Colon (tissue), 2 donors: ENCODE results near the gene NUAK2.
"Not testable (repeated sequence)": the region's sequence is repeated elsewhere in the genome, so short reads cannot be mapped to it uniquely, and the experiment has no call there.

Experiments used
- FAIRE-seq: peaks from 2 replicates; lab custom pipeline; 2012; peaks lifted over from hg19 to GRCh38; lab: Jason Lieb, UNC
- donor health status: control.
- donor health status: control.

NUAK2 gene

DNA sequence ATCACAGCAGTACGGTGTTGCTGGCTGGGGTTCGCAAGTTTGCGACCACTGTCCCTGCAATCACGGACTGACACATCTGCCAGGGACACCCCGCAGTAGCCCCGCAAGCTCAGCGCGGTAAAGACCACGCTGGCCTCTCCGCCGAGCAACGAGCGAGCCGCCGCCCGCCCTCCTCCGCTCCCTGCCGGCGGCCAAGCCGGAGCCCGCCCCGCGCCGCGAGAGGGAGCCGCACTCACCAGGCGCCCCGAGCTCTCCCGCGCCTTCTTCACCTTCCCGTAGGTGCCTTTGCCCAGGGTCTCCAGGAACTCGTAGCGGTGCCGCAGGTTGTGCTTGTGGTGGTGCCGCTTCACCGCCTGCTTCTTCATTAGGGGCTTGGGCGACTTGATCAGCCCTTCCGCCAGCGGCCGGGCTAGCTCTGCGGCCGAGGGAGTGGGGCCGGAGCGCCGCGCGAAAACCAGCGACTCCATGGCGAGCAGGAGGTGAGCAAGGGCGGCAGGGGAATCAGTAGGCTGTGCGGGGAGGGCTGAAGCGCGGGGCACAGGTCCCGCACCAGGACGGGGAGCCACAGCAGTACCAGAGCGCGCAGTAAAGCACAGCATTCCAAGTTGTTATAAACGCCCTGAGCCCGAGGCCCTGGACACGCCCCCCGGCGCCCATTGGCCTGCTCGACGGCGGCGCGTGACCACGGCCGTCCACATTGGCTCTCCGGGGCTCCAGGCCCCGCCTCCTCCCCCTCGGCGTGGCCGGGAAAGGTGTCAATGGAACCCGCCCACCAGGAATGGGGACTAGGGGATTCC lies at the start of gene NUAK2:
TSS of gene NUAK2 (minus strand) at position 584 of the 797 bp plus-strand sequence. CDS start at position 467, 117 bp downstream.
- no peak for FAIRE-seq

DNA sequence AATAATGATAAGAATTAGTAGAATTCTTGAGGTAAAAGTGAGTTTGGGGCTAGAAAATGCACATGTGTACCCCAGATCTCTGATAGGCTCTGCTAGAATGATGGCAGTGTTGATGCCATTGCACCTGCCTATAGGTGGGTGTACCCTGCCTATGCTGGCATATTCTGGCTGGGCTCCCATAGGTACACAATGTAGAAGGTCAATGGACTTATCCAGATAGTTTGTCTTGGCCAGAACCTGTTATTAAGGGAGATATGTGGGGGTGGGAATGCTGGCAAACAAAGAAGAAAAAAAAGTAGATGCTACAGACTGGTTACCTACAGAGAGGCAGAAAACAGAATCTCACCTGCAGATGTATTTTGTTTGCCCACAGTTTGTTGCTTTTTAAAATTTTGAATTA lies 49.2 kb upstream of the NUAK2 start:
- FAIRE-seq: no peak

DNA sequence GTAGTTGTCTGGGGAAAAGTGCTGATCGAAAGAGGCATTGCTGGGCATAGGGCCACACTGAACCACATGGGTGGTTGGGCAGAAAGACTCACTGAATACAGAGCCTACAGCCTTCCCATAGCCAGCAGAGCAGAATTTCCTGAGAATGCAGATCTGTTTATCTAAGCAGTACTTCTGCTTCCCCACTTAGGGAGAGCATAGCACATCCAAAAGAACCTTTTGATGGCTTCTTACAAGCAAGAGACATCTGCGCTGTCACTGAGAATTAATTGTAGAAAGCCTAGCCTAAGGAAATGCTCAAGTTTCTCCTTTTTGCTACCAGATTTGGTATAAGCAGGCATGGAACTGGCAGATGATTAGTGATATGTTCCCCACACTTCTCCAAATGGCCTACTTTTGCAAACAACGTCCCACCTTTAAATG lies 48.2 kb upstream of the NUAK2 start:
- FAIRE-seq: no peak

DNA sequence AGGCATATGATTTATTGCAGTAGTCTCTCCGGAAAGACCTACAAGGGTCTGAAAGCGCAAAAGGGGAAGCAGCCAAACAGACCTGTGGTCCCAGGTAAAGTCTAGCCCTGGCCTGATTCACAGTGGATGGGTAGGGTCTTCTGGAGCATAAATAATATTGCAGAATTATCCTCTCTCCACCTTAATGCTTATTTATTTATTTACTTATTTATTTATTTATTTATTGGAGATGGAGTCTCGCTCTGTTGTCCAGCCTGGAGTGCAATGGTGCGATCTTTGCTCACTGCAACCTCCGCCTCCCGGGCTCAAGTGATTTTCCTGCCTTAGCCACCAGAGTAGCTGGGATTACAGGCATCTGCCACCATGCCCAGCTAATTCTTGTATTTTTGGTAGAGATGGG lies 46.9 kb upstream of the NUAK2 start:
- FAIRE-seq: no peak

DNA sequence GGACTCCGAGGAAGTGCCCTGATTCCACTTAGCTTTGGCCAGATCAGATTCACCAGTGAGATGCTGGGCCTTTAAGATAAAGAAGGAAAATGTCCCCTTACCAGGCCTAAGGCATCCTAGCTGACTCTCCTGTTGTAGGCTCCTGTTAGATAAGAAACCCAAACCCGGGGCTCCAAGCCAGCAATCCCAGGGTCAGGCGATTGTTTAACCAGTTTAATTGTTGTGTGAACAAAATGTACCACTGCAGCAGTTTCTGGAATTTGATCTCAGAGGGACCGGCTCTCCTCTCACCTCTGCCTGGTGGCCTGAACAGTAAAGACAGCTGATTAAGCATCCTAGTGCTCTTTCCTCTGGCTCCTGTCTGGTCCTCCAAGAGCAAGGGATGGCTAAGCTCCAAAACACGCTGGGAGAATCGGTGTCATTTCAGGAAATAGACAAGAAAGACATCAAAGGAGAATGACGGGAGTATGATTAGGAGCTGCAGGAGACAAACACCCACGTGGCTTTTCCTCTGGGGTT lies 44.5 kb upstream of the NUAK2 start:
- FAIRE-seq: no peak

DNA sequence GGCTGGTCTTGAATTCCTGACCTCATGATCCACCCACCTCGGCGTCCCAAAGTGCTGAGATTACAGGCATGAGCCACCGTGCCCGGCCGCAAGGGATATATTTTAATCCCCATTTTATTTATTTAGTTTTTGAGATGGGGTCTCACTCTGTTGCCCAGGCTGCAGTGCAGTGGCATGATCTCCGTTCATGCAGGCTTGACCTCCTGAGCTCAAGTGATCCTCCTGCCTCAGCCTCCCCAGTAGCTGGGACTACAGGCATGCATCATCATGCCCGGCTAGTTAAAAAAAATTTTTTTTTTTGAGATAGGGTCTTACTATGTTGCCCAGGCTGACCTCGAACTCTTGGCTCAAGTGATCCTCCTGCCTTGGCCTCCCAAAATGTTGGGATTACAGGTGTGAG lies 43.5 kb upstream of the NUAK2 start:
- FAIRE-seq: not testable (repeated sequence)

DNA sequence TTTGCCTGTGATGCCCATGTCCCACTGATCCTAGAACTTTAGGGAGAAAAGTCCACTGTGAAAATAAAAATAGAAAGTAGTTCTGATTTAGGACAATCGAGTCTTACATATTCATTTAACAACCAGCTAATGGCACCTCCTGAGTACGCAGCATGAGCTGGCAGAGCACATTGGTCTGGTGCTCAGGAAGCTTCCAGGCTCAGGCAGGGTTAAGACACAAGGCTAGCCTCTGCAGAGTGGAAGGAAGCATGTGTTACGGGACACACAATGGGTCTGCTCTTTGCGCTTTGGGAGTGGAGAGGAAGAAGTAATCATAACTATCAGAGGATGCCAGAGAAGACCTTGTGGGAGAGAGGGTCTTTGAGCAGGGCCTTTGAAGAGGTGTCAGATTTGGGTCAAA lies 39.3 kb upstream of the NUAK2 start:
- no peak for FAIRE-seq

DNA sequence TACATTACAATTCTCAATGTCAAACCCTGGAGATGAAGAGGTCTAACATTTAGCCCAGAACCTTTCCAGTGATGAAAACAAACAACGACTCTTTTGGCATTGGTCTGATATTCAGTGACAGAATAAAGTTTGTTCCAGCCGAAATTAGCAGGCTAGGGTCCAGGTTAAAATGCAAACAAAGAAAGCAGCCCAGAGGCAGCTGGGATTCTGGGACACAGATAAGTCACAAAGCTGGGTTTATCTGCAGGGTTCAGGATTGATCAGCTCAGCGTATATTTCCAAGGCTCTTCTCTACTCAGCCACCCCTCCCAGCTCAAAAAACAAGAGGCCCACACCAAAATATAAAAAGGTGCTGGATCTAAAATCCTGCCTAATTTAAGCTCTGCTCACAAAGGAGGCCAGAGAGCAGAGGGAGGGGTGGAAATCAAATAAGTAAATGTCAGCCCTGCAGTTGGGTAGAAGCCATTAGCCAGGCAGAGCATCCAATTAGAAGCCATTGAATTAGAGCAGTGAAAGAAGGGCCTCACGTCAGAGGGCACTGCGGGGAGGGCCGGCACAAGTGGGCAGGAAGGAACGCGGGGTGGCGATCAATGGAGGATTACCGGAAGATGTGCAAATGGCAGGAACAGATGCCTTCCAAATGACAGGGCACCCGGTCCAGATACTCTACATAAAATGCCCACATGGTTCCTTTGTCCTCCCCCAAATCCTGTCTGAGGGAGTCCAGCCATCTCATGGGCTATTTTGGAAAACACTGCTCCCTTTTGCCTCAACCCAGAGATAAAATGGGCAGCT lies 38.4 kb upstream of the NUAK2 start:
- no peak for FAIRE-seq

DNA sequence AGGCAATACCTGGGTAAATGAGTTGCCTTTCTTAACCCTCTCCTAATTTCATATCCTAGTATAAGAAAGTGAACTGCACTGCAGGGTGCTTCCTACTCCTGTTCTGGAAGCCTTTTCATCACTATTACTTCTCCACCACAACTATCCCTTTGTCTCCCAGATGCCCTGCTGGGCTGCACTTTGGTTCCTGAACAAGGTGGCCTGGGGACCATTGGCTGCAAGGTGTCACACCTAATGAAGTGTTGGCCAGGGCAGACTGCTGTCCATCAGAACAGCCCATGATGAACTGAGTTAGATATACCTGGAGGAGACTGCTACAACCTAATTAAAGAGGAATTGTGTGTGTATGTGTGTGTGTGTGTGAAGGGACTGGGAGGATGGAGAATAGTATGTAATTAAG lies 37.0 kb upstream of the NUAK2 start:
- FAIRE-seq: no peak

DNA sequence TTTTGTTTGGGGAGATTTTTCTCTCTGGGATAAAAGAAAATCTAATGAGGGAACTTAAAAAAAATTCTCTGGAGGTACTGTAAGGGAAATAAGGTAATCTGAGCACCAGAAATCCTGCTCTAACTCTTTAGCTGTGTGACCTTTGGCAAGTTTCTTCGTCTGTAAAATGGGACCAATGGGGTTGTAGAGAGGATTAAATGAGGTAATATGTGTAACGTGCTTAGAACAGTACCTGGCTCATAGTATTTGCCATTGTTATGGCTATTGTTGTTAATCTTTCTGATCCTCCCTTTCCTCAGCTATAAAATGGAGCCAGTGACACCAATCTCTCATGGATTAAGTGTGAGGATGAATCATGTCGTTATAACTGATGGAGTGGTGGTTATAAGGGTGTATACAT lies 36.0 kb upstream of the NUAK2 start:
- no peak for FAIRE-seq

DNA sequence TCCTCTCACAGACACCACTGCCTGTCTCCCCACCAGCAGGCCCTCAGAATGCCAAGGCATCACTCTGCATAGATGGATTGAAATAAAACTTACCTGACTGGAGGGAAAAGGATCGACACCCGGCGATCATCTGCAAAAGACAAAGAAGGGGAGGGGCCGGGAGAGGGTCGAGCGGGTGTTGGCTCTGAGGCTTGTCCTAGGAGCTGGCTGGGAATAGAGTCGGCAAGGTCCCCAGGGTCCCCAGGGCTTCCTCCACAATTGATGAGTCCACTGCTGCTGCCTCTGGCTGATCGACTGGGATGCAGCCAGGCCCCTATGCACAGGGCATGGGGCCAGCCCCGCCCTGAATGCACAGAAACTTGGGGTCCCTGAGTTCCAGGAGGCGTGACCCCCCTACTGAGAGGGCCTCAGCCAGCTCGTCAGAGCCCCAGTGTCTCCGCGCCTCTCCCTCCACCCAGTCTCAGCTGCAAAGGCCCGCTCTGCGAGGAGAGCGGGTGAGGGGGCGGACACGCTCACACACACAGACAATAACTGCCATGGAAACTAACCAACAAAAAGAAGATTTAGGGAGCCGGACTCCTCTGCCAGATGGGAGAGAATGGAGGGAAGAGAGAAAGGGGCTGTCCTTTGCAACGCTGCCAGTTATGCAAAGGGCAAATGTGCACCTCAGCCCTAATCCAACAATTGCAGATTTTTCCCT lies 35.0 kb upstream of the NUAK2 start, which contains the start of gene KLHDC8A:
TSS of gene KLHDC8A (minus strand) at position 483 of the 700 bp plus-strand sequence. CDS start 13,318 bp downstream, outside the sequence.
- FAIRE-seq: no peak

DNA sequence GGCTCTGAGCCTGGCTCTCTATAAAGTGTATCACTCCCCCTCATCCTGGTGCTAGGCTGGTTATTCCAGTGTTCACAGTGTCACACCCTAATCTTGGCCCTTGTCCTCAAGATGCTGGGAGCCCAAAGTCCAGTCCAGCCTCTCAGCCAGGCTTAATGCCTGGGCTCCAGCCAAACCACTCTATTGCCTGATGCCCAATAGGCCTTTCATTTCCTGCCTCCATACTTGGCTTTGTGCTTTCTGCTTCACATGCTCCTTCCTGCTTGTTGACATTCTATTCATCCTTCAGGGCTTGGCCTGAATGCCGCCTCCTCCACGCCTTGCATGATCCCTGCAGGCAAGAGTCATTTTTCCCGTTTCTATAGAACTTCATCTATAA lies 33.5 kb upstream of the NUAK2 start:
- FAIRE-seq: no peak

DNA sequence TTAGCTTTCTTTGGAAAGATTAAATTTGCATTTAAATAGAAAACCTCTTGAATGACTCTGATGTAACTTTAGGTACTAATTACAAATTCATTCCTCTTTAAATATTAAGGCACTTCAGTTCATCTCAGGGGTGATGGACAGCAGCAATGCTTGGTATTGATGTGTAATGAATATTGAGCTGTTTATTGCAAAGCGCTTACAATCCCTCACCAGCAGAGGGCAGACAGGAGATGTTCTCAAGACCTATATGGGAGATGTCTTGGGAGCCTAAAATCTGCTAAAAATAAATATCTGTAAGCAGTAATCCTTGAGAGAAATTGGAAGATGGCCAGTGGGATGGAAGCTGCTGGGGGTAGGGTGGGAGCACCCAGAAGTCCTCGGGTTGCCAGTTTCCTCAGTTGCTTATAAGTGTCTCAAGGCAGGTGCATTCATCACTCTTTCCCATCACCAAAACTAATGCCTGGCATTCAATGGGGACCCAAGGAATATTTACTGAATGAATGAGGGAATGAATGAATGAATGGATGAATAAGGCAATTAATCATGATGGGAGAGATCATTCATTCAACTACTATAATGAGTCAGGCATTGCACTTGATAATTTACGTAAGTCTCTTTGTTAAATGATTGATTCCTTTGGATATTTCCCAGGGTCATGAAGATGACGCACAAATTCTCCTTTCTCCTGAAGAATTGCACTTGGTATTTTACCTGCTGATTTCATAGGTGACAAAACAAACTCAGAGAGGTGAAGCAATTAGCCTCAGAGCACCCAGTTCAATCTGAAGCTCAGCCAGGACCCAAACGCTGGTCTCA lies 32.9 kb upstream of the NUAK2 start:
- FAIRE-seq: no peak

DNA sequence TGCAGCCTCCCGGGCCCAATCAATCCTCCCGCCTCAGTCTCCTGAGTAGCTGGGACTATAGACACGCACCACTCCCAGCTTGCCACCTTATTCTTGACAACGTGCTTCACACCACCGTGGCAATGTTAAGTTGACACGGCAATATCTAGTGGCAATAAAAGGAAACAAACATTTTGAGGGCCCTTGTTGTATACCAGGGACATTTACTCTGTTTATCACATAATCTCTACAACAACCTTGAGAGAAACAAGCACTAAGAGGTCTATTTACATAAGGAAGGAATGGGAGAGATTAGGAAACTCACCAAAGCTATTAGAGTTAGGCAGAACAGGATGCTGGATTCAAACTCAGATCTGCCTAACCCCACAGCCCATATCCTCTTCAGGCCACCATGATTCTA lies 32.1 kb upstream of the NUAK2 start:
- no peak for FAIRE-seq

DNA sequence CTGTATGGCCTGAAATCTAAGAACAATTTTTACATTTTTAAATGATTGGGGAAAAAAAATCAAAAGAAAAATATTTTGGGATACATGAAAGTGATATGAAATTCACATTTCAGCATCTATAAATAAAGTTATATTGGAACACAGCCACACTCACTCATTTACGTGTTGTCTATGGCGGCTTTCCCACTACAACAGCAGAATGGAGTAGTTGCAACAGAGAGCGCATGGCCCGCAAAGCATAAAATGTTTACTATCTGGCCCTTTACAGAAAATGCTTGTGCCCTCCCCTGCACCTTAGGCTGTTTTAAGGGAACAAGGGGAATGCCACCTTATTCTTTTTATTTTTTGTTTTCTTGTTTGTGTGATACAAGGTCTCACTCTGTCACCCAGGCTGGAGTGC lies 31.6 kb upstream of the NUAK2 start:
- no peak for FAIRE-seq

DNA sequence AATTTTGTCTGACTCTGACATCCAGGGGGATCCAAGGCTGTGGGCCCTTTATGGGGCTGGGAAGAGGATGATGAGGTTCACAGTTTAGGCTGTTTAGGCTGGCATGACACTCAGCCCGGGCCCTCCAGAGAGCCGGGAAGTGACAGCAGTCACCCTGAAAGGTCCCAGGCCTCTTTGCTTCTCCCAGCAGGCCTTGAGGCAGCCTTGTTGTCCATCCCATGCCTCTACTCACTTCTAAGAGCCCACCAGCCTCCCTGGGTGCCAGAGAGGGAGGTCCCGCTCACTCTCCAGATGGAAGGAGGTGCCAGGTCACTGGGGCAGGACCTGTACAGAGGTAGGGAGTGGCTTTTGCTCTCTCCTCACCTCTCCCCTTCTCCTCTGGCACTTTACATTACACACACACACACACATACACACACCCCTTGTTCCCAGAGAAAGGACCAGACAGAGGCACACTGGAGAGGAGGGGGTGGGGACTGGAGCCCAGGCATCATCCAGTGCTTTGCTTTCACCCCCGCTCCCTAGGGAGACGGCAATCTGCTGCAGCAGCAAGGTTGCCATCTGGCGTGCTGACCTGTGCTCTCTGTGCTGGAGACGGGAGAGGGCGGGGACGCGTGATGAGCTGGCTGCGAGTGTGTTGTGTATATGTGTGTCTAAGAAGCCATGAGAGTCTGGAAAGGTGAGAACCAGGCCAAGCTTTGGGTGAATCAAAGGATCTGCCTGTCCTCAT lies 30.6 kb upstream of the NUAK2 start:
- no peak for FAIRE-seq

DNA sequence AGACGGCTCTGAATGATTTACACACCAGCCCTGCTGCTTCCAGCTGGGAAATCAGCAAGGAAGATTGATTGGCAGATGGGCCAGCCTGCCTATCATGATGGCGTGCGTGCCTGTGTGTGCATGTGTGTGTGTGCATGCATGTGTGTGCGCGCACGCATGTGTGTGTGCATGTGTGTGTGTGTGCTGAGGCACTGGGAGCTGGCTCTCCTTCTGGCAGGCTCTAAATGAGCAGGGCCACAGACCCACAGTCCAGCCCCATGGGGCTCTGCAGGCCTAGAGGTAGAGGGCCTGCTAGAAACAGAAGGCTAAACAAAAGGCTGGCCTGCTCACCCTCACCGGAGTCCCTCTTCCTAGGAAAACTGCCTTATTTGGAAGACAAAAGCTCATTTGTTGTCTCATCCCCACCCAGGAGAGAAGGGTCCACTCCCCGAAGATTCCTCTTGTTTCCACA lies 29.2 kb upstream of the NUAK2 start:
- no peak for FAIRE-seq

DNA sequence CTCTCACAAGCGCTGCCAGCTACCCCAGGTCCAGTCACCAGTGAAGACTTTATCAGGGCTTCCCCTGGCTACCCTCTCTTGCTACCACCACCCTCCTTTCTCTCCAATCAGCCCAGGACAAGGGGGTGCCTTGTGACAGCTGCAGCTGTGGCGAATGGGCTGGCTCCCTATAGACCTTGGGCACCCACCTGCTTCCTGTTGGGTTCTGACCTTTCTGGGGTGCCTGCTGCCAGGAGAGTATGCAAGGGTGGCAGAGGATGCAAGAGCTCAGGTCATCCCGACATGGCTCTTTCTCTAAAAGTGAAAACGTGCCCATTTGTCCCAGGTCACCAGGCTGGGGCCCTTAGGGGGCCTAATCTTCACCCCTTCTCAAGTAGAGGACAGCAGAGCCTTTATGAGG lies 28.6 kb upstream of the NUAK2 start:
- FAIRE-seq: no peak

DNA sequence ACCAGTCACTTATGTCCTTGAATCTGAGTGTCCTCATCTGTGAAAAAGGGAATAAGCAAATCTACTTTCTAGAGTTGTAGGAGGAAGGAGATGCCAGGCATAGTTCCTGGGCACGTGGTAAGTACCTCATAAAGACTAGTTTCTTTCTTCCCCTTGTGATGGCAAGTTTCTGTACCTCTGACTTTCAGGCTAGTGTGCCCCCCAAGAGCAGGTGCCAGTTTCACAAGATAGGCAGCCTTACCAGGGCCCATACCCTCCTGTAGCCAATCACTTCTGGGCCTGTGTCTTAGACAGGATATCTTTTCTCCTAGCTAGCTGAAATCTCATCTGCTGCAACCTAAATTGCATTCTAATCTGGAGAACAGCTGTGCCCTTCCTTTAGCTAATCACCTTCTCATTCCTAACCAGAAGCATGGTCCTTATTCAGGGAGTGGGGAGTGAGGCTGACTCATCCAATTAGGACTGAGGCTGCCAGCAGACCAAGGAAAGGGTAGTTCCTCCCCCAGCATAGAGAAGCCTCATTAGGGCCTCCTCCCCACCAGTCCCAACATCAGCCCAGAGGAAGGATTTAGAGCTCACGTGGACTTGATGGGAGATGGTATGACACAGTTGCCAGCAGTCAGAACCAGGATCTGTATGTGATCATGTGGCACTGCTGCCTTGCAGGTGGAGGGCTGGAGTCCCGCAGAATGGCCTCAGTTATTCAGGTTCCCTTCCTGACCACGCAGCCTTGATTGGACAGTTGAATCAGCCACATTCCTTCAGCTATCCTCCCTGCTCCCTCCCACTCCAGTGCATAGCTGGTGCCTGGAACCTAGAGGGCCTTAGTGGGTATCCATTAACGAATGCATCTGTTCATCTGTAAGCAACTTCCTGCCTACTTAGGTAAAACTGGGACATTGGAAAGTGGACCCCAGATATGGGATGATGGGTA lies 27.3 kb upstream of the NUAK2 start:
- FAIRE-seq: no peak
